Heart right ventricle (tissue), 16 donors: Measurements from ENCODE around the gene TRIM43. TPM values are rescaled to one million over a fixed set of nuclear protein-coding genes. Genes with fewer than 3 reads are reported as not detected.
"Not testable (repeated sequence)": the region's sequence is repeated elsewhere in the genome, so short reads cannot be mapped to it uniquely, and the experiment has no call there.

Experiments
- ATAC-seq, 8 donors: fragments of 200-7000 bp; cut with Tn5 transposase; one replicate each; pipeline ENCODE4 v1.9.1; 2020; ENCODE audit warnings: mild to moderate bottlenecking in 8 of 8, moderate library complexity in 8 of 8, moderate number of reproducible peaks in 1 of 8
- DNase-seq, 2 donors: peaks; one replicate each; pipeline ENCODE4 v3.0.0-alpha.2; 2020
- H3K27ac ChIP-seq, 10 donors: fragments of 200-600 bp; sonication (generic) in 2 of 10; one replicate each; pipeline versions ENCODE4 v1.5.0 to v1.8.0; 2020 to 2022; ENCODE audit warnings: mild to moderate bottlenecking in 3 of 10
- H3K27me3 ChIP-seq, 7 donors: fragments of 200-600 bp; one replicate each; pipeline ENCODE4 v1.8.0; 2021 to 2022; ENCODE audit warnings: mild to moderate bottlenecking in 2 of 7
- H3K36me3 ChIP-seq, 9 donors: fragments of 200-600 bp; sonication (generic) in 1 of 9; one replicate each; pipeline versions ENCODE4 v1.5.0 to v1.8.0; 2020 to 2022; ENCODE audit warnings: mild to moderate bottlenecking in 2 of 9
- H3K4me1 ChIP-seq, 9 donors: fragments of 200-600 bp; sonication (generic) in 1 of 9; one replicate each; pipeline versions ENCODE4 v1.5.0 to v1.8.0; 2020 to 2022; ENCODE audit warnings: mild to moderate bottlenecking in 4 of 9
- H3K4me3 ChIP-seq, 10 donors: fragments of 200-600 bp; sonication (generic) in 2 of 10; one replicate each; pipeline versions ENCODE4 v1.5.0 to v1.8.0; 2020 to 2022; ENCODE audit warnings: mild to moderate bottlenecking in 7 of 10, moderate library complexity in 2 of 10
- H3K9me3 ChIP-seq, 11 donors: fragments of 200-600 bp in 10 of 11; sonication (generic) in 2 of 11; one replicate each; pipeline versions ENCODE4 v1.5.0 to v1.8.0; 2013 to 2022; ENCODE audit warnings: mild to moderate bottlenecking in 2 of 11, control low read depth in 1 of 11, moderate library complexity in 1 of 11
- WGBS, 2 donors: extraction: QIAGEN DNeasy Blood & Tissue Kit; methylation state at CpG; one replicate each; pipeline ENCODE4 v1.1.7; 2013; ENCODE audit warnings: inconsistent platforms in 1 of 2; 5-methylcytosine and 5-hydroxymethylcytosine counted together
- intact Hi-C, 10 donors: fragments of 100-400 bp; cut with DNase I; formaldehyde crosslinking; loops; one replicate each; pipeline versions ENCODE4 v1.11.1 to v1.14.2; 2022
- polyA plus RNA-seq, 2 donors: library from polyadenylated mRNA; stranded (reverse); fragments of 200-250 nt; gene quantifications; one replicate each; pipeline ENCODE4 v1.2.3, GENCODE V29; 2013
- total RNA-seq, 10 donors: library from RNA; stranded (reverse); fragmentation: NEBNext Ultra II Directional in 3 of 10; extraction: Animal tissue kit (Norgen Biotek cat#: 25700) in 3 of 10; gene quantifications; one replicate each; pipeline versions ENCODE4 v1.2.1 to v1.2.4, GENCODE V29; 2021 to 2023
- TF ChIP-seq, protein P1 (sequence below), 9 donors: fragments of 200-600 bp; sonication (generic) in 2 of 9; IDR thresholded peaks; one replicate each; pipeline versions ENCODE4 v1.5.0 to v1.8.0; 2021 to 2022; ENCODE audit warnings: antibody characterized with exemption in 9 of 9, mild to moderate bottlenecking in 5 of 9, moderate library complexity in 1 of 9
- donor health status: Arrhythmogenic right ventricular cardiomyopathy.
- donor health status: ischemic (EF 13 %, LVEDD 7.1; RV severe dilation, severe dysfunction).
- donor health status: healthy with polysubstance abuse.
- donor health status: DM: no; HTN: yes; CAD: no.
- donor health status: DM: no; HTN: no; CAD: no.
- donor health status: ischemic (EF 25% LVEDD 6.9; RV normal size, moderate dysfunction).
- donor health status: ischemic (EF 25% LVEDD 5.7; RV mildly dilated, moderate dysfunction).
- donor health status: healthy.
- donor health status: DM: yes; HTN: yes; CAD: no.
- donor health status: Ischemic cardiomyopathy.
- donor health status: ischemic (EF 35%, LVEDD 5.7; RV mildly dilated, moderate dysfunction).
- donor health status: nonischemic (EF 11% LVEDD 7.7; RV severe dilation, severe dysfunction).
- donor health status: DM: yes; HTN: yes; CAD: no.
- donor health status: PGD.
- donor health status: ischemic (EF 29% LVEDD 5.4; RV normal size, mild dysfunction).
- donor health status: nonischemic (EF 23%, LVEDD 6.1; RV moderate dilation, normal function).

TRIM43 gene
- total and polyA plus RNA-seq, 12 donors = not detected

DNA sequence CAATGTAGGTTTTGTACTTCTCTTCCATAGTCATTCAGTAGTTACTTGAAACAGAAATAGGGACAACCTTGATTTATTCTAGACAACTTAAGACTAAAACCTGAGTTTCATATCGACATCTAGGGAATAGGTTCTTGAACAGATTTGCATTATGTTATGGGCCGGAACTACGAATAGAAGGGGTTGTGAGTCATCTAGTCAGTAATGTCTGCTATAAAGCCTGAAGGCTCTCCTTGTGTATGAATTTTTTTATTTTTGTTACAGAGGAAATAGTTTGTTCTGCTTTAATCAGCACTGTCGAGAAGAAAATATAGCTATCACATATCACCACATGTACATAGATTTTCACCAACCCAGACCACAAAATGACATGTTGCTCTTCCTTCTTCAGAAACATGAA, 17.3 kb upstream of the TRIM43 start:
- TF ChIP-seq, protein P1, sequence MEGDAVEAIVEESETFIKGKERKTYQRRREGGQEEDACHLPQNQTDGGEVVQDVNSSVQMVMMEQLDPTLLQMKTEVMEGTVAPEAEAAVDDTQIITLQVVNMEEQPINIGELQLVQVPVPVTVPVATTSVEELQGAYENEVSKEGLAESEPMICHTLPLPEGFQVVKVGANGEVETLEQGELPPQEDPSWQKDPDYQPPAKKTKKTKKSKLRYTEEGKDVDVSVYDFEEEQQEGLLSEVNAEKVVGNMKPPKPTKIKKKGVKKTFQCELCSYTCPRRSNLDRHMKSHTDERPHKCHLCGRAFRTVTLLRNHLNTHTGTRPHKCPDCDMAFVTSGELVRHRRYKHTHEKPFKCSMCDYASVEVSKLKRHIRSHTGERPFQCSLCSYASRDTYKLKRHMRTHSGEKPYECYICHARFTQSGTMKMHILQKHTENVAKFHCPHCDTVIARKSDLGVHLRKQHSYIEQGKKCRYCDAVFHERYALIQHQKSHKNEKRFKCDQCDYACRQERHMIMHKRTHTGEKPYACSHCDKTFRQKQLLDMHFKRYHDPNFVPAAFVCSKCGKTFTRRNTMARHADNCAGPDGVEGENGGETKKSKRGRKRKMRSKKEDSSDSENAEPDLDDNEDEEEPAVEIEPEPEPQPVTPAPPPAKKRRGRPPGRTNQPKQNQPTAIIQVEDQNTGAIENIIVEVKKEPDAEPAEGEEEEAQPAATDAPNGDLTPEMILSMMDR (IDR thresholded peaks at IDR 0.05) = no peak
- H3K4me1 ChIP-seq = no peaks in the 10 kb centered on the region
- DNase-seq = no peak
- intact Hi-C loops = no loop called here
- WGBS, 2 donors = 82 to 84% methylated on average over 4 of the region's 4 CpGs
- no peak overlapping the region for H3K27ac ChIP-seq
- peaks cover 0 to 37% (median 13%) of the 10 kb centered on the region in 7 donors for H3K27me3 ChIP-seq
- ATAC-seq = no peak
- H3K4me3 ChIP-seq = no peak overlapping the region
- no peaks in the 10 kb centered on the region for H3K9me3 ChIP-seq
- no peaks in the 10 kb centered on the region for H3K36me3 ChIP-seq

DNA sequence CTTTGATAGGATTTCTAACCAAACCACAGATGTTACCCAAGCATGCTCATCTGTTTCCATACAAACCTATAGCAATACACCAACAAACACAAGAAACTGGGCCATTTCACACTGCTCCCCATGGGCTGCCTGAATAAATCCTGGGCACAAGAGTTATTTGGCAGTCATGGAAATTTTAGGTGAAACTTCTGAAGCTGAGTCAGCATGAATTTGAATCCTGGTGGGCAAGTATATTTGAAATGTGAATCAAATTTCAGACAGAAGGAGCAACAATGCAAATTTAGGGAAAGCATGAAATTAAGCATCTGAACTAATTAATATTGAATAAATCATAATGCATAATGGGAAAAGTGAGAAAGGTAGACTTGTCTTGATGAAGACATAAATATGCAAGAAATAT, 15.9 kb upstream of the TRIM43 start:
- H3K4me3 ChIP-seq = no peak overlapping the region
- TF ChIP-seq, protein P1 (IDR thresholded peaks at IDR 0.05) = no peak
- DNase-seq (no peak), ATAC-seq (no peak)
- H3K4me1 ChIP-seq = no peaks in the 10 kb centered on the region
- peaks cover 0 to 24% (median 2%) of the 10 kb centered on the region in 7 donors for H3K27me3 ChIP-seq
- H3K36me3 ChIP-seq = no peaks in the 10 kb centered on the region
- H3K9me3 ChIP-seq = no peaks in the 10 kb centered on the region
- H3K27ac ChIP-seq = no peak overlapping the region
- intact Hi-C loops = no loop called here

DNA sequence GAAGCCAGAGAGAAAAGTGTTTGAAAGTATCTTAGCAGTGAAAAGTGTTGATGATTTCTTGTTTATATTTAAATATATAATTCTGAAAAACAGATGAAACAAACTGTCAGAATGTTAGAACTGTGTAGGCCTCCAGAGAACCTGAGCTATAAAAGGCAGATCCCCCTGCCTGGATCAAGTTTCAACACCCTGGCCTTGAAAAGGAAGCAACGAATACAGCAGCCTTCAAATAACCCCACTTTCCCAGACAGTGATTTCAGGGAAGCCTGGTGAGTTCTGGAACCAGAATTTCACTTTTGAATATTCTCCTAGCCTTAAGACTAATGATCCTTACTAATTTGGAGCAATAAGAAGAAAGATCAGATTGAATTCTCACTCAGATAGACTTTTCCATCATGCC, 13.3 kb upstream of the TRIM43 start:
- WGBS, 2 donors = 17 to 22% methylated on average over 1 of the region's 1 CpG
- Histone ChIP-seq H3K27me3 (peaks cover 0 to 14% (median 0%) of the 10 kb centered on the region in 7 donors), H3K36me3 (no peaks in the 10 kb centered on the region), H3K4me3 (no peak overlapping the region), H3K4me1 (no peaks in the 10 kb centered on the region), H3K9me3 (peaks cover 0 to 5% (median 0%) of the 10 kb centered on the region in 11 donors), H3K27ac (no peak overlapping the region)
- intact Hi-C loops = no loop called here
- TF ChIP-seq, protein P1 (IDR thresholded peaks at IDR 0.05) = no peak
- DNase-seq (no peak), ATAC-seq (no peak)

DNA sequence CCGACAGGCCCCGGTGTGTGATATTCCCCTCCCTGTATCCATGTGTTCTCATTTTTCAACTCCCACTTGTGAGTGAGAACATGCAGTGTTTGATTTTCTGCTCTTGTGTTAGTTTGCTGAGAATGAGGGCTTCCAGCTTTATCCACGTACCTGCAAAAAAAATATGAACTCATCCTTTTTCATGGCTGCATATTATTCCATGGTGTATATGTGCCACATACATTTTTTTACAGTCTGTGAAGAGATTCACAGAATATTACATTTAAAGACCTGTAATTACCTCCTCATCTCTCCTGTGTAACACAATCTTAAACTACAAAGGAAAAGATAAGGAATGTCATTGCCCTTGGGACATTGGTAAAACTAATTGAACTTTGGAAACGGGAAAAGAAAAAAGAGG, 8.3 kb upstream of the TRIM43 start:
- H3K27ac ChIP-seq, H3K36me3 ChIP-seq, ATAC-seq, H3K4me3 ChIP-seq, H3K27me3 ChIP-seq, H3K4me1 ChIP-seq, H3K9me3 ChIP-seq, intact Hi-C loops, DNase-seq: not testable (repeated sequence)
- 87 to 92% methylated on average over 4 of the region's 4 CpGs for WGBS, 2 donors

DNA sequence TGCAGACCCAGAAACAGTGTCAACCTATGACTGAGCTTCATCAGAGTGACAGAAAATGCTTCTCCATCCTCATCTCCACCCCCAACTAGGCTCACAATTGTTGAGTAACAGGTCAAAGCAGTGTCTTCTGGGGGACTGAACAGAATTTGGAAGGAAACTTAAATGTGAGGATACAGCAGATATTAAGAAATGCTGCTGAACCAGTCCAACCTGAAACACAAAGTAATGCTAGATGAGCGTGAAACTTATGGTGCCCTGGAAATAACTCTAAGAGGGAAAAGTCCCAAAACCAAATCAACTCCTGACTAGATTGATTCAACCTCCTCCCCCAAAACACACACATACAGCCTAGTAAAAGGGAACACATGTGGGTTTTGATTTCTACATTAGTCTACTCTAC, 7.5 kb upstream of the TRIM43 start:
- H3K27ac ChIP-seq, H3K4me1 ChIP-seq, H3K4me3 ChIP-seq, intact Hi-C loops, H3K27me3 ChIP-seq, H3K9me3 ChIP-seq, ATAC-seq, H3K36me3 ChIP-seq, DNase-seq: not testable (repeated sequence)
- 90 to 100% methylated on average over 1 of the region's 1 CpG for WGBS, 2 donors

DNA sequence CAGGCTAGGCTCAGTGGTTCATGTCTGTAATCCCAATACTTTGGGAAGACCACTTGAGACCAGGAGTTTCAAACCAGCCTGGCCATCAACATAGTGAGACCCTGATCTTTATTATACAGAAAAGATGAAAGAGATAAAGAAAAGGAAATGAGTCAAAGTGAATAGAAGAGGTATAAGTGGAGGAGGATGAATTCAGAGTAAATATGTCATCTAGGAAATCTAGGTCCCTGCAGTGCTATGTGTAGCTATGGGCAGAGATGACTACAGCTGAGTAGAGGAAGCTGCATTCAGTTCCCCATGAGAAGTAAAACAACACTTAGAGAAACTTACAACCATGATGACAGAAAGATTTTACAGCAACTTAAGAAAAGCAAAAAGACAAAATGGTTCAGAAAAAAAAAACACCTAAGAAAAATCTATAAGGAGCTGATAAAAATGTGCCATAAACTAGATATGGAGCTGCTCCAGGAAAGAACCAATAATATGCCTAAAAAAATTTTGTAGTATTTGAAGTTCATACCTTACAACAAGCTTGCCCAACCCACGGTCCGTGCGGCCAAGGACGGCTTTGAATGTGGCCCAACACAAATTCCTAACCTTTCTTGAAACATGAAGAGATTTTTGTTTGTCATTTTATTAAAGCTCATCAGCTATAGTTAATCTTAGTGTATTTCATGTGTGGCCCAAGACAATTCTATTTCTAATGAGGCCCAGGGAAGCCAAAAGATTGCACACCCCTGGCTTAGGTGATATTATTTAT, 1.8 kb upstream of the TRIM43 start:
- H3K36me3 ChIP-seq, H3K9me3 ChIP-seq, H3K27me3 ChIP-seq, H3K4me3 ChIP-seq, ATAC-seq, H3K27ac ChIP-seq, intact Hi-C loops, H3K4me1 ChIP-seq, DNase-seq: not testable (repeated sequence)
- WGBS, 2 donors = 86 to 92% methylated on average over 4 of the region's 4 CpGs

DNA sequence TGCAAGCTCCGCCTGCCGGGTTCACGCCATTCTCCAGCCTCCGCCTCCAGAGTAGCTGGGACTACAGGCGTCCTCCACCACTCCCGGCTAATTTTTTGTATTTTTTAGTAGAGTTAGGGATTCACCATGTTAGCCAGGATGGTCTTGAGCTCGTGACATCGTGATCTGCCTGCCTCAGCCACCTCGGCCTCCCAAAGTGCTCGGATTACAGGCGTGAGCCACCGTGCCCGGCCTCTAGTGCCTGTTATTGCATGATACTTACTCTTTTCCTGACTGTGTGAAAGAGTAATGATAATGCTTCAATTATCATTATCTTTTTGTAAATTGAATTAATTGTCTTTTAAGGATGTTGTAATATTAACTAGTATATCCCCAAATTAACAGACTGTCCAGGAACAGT, 1.2 kb downstream of the TRIM43 start:
- H3K9me3 ChIP-seq, H3K4me3 ChIP-seq, DNase-seq, ATAC-seq, intact Hi-C loops, H3K36me3 ChIP-seq, H3K27me3 ChIP-seq, H3K4me1 ChIP-seq, H3K27ac ChIP-seq: not testable (repeated sequence)
- WGBS, 2 donors = 89% methylated on average over 13 of the region's 13 CpGs

DNA sequence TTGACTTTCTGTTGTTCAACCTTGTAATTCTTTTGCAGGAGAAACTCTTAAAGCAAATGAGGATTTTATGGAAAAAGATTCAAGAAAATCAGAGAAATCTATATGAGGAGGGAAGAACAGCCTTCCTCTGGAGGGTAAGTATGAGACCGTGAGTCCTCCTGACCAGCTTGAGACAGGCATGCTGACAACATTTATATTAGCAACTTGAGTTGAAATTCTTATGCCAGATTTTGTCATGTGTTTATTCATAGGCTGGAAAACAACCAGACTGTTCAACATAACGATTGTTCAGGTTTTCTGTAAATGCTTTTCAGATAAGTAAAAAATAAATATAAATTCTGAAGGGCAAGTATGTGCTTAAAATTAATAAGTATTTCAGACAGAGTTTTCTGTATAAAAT, 3.2 kb downstream of the TRIM43 start:
- 37 to 52% methylated on average over 2 of the region's 2 CpGs for WGBS, 2 donors
- intact Hi-C loops, H3K9me3 ChIP-seq, H3K36me3 ChIP-seq, H3K27ac ChIP-seq, H3K4me1 ChIP-seq, ATAC-seq, H3K27me3 ChIP-seq, H3K4me3 ChIP-seq, DNase-seq: not testable (repeated sequence)

DNA sequence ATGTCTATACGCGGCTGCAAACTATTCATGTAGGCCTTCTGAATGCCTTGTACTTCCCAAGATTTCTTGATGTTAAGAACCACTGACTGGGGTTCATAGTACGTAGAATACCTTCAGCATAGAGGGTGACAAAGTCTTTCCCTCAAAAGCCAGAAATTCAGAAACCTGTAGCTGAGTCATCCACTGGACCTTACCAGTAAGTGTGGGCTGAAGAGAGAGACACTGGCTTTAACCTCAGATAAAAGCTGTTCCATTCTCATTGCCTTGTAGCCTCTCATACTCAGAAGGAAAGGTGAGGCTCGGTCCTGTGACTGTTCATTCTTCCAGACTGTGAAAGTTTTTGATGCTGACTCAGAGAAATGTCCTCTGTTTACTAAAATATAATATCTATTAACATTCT, 9.5 kb downstream of the TRIM43 start:
- H3K4me1 ChIP-seq, H3K27me3 ChIP-seq, H3K4me3 ChIP-seq, H3K27ac ChIP-seq, intact Hi-C loops, ATAC-seq, H3K9me3 ChIP-seq, DNase-seq, H3K36me3 ChIP-seq: not testable (repeated sequence)
- WGBS, 2 donors = no CpG with 5 or more reads among the region's 4 CpGs
